MCF 10A (cell line): ENCODE results near the gene CACNA1B. TPM values are rescaled to one million over a fixed set of nuclear protein-coding genes. Genes with fewer than 3 reads are reported as not detected.
"Not testable (repeated sequence)": the region's sequence is repeated elsewhere in the genome, so short reads cannot be mapped to it uniquely, and the experiment has no call there.

Experiments used
- BruUV-seq: library from RNA; stranded (reverse); fragments of 400-500 nt; replicated peaks from 2 replicates; lab custom pipeline; 2021; lab: Mats Ljungman, UMichigan
- CTCF ChIA-PET: fragments of 300-600 bp; sonication (Branson Sonifier 250); formaldehyde crosslinking; extraction: SDS; loops from one replicate; lab custom pipeline; 2021; ENCODE audit warnings: antibody characterized with exemption, inconsistent platforms; lab: Yijun Ruan, JAX
- POLR2A ChIA-PET: fragments of 300-600, 350-650 bp; sonication (Branson Sonifier 250); formaldehyde crosslinking; extraction: SDS; loops from one replicate; lab custom pipeline; 2020; ENCODE audit warnings: antibody characterized with exemption, inconsistent platforms; lab: Yijun Ruan, JAX
- DNase-seq: peaks from one replicate; pipeline ENCODE4 v3.0.0-alpha.2; 2018; ENCODE audit not compliant: unreplicated experiment
- H3K27ac Mint-ChIP-seq: one replicate; pipeline ENCODE4 v1.8.0; 2022; ENCODE audit warnings: mild to moderate bottlenecking, low read depth, mixed read lengths; ENCODE audit not compliant: unreplicated experiment
- H3K27me3 Mint-ChIP-seq: one replicate; pipeline ENCODE4 v1.8.0; 2022; ENCODE audit warnings: mixed read lengths; ENCODE audit not compliant: insufficient read depth, unreplicated experiment
- H3K36me3 Mint-ChIP-seq: one replicate; pipeline ENCODE4 v1.8.0; 2022; ENCODE audit warnings: mild to moderate bottlenecking, moderate library complexity, mixed read lengths; ENCODE audit not compliant: insufficient read depth, unreplicated experiment
- H3K4me1 Mint-ChIP-seq: one replicate; pipeline ENCODE4 v1.8.0; 2022; ENCODE audit warnings: mixed read lengths; ENCODE audit not compliant: insufficient read depth, unreplicated experiment
- H3K4me3 Mint-ChIP-seq: one replicate; pipeline ENCODE4 v1.8.0; 2022; ENCODE audit warnings: mild to moderate bottlenecking, moderate library complexity, mixed read lengths; ENCODE audit not compliant: unreplicated experiment
- H3K9me3 Mint-ChIP-seq: one replicate; pipeline ENCODE4 v1.8.0; 2022; ENCODE audit warnings: mixed read lengths; ENCODE audit not compliant: unreplicated experiment
- CTCF ChIP-seq: fragments of 200-600 bp; IDR thresholded peaks from one replicate; pipeline ENCODE4 v1.8.0; 2022; ENCODE audit warnings: antibody characterized with exemption, mild to moderate bottlenecking; ENCODE audit not compliant: unreplicated experiment
- intact Hi-C: fragments of 100-400 bp; cut with micrococcal nuclease; formaldehyde crosslinking; loops from 2 replicates; pipeline ENCODE4 v1.14.1; 2022
- total RNA-seq: library from RNA; stranded (reverse); gene quantifications from 2 replicates; pipeline ENCODE4 v1.2.3, GENCODE V29; 2022

Gene CACNA1B
- total RNA-seq, 1 experiment from 2014 or later, result not detected

- BruUV-seq, H3K9me3 Mint-ChIP-seq, CTCF ChIA-PET, H3K4me1 Mint-ChIP-seq, DNase-seq, H3K4me3 Mint-ChIP-seq, POLR2A ChIA-PET, H3K27ac Mint-ChIP-seq, H3K36me3 Mint-ChIP-seq, H3K27me3 Mint-ChIP-seq, intact Hi-C loops: not testable (repeated sequence)
Measured at GRCh38 chr9:138140980-138141379, 263.4 kb downstream of the CACNA1B start.

GRCh38 chr9:138142528-138143244 lies 265.1 kb downstream of the CACNA1B start:
- H3K27ac Mint-ChIP-seq, H3K4me1 Mint-ChIP-seq, H3K27me3 Mint-ChIP-seq, intact Hi-C loops, H3K9me3 Mint-ChIP-seq, BruUV-seq, H3K36me3 Mint-ChIP-seq, H3K4me3 Mint-ChIP-seq, CTCF ChIA-PET, DNase-seq, POLR2A ChIA-PET: not testable (repeated sequence)

GRCh38 chr9:138143491-138143890 lies 265.9 kb downstream of the CACNA1B start:
- H3K4me3 Mint-ChIP-seq, CTCF ChIA-PET: not testable (repeated sequence)

GRCh38 chr9:138147556-138147955 lies 270.0 kb downstream of the CACNA1B start:
- H3K27me3 Mint-ChIP-seq, BruUV-seq, POLR2A ChIA-PET, H3K4me1 Mint-ChIP-seq, H3K27ac Mint-ChIP-seq, H3K4me3 Mint-ChIP-seq, intact Hi-C loops, CTCF ChIA-PET, H3K36me3 Mint-ChIP-seq, H3K9me3 Mint-ChIP-seq, DNase-seq: not testable (repeated sequence)

More at GRCh38 chr9:138143491-138143890, 265.9 kb downstream of the CACNA1B start:
- H3K9me3 Mint-ChIP-seq, DNase-seq, H3K4me1 Mint-ChIP-seq, H3K27me3 Mint-ChIP-seq, POLR2A ChIA-PET, intact Hi-C loops, H3K27ac Mint-ChIP-seq, H3K36me3 Mint-ChIP-seq, BruUV-seq: not testable (repeated sequence)

- TF ChIP-seq CTCF, result peak; percentile 39
- H3K9me3 Mint-ChIP-seq, BruUV-seq, H3K27ac Mint-ChIP-seq, intact Hi-C loops, POLR2A ChIA-PET, H3K36me3 Mint-ChIP-seq, H3K4me1 Mint-ChIP-seq, H3K27me3 Mint-ChIP-seq, CTCF ChIA-PET: not testable (repeated sequence)
- peak; percentile 4 for DNase-seq
- H3K4me3 Mint-ChIP-seq, result peak overlapping the region; percentile 68
Measured at GRCh38 chr9:138149672-138150656, 272.4 kb downstream of the CACNA1B start.

GRCh38 chr9:138155788-138156187 lies 278.2 kb downstream of the CACNA1B start:
- H3K36me3 Mint-ChIP-seq, CTCF ChIA-PET, H3K4me3 Mint-ChIP-seq, BruUV-seq, DNase-seq, H3K27ac Mint-ChIP-seq, H3K9me3 Mint-ChIP-seq, H3K4me1 Mint-ChIP-seq, intact Hi-C loops, POLR2A ChIA-PET: not testable (repeated sequence)
- H3K27me3 Mint-ChIP-seq, result peaks cover 25% of the 10 kb centered on the region

GRCh38 chr9:138166793-138167192 lies 289.2 kb downstream of the CACNA1B start:
- H3K36me3 Mint-ChIP-seq, H3K27me3 Mint-ChIP-seq, BruUV-seq, CTCF ChIA-PET, H3K9me3 Mint-ChIP-seq, intact Hi-C loops, POLR2A ChIA-PET, H3K4me1 Mint-ChIP-seq, H3K27ac Mint-ChIP-seq, H3K4me3 Mint-ChIP-seq, DNase-seq: not testable (repeated sequence)
